GM21786 (cell line): ENCODE measurements around the gene RTEL1.
"Not testable (repeated sequence)": the region's sequence is repeated elsewhere in the genome, so short reads cannot be mapped to it uniquely, and the experiment has no call there.

ENCODE experiments used
- ATAC-seq: cut with Tn5 transposase; IDR thresholded peaks from one replicate; pipeline ENCODE4 v1.9.1; 2021; ENCODE audit not compliant: unreplicated experiment

RTEL1 gene

DNA sequence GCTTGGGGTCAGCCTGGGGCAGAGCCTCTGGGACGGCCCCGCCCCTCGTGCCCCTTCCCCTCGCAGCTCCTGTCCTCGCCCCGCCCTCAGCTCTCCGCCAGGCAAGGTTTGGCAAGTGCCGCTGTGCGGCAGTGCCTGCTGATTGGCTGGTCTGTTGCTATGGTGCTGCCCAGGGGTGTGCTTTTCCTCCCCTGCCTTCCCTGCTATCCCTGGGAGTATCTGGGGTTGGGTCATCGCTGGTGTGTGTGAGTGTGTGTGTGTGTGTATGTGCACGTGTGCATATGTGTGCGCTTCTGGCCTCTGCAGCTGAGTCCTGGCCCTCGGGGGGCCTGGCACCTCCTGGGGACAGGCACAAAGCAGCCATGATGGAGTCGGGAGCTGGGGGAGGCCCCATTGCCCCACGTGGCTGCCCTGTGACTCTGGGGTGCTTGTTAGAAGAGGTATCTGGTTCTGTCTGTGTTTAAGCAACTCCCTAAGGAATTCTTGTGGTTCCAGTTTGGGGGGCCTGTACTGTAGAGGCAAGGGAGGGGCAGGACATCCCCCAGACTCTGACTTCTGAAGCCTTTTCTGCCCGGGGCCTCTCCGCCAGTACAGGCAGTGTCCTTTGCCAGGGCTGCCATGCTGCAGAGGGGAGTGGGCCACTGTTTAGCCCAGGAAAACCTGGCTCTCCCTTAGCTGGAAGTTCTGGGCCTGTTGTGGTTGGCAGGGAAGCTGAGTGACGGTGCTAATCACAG lies 6.9 kb downstream of the RTEL1 start:
- no peak for ATAC-seq

DNA sequence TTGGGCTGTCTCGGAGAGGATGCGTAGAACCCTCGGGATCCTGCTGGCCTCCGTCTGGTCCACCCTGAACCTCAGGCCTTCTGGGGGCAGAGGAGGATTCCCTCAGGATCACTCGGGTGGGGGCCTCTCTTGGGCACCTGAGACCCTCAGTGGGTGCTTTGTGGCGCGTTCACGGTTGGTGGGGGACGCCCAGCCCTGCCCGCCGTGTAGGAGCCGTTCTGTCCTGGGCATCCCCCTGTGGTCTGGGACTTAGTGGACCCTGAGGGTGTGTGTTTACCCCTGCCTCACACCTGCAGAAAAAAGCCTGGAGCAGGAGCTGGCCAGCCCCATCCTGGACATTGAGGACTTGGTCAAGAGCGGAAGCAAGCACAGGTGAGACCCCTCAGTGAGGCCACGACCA lies 7.6 kb downstream of the RTEL1 start:
- ATAC-seq, result no peak

DNA sequence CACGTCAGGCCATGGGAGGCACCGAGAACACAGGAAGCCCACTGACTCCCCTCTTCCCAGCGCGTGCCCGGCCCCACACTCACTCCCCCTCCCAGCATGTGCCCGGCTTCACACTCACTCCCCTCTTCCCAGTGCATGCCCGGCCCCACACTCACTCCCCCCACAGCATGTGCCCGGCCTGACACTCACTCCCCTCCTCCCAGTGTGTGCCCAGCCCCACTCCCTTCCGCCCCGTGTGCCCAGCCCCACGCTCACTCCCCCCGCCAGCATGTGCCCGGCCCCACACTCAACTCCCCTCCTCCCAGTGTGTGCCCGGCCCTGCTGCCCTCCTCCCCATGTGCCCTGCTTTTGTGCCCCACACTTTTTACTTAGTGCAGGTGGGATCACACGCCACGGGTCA lies 9.7 kb downstream of the RTEL1 start:
- no peak for ATAC-seq

DNA sequence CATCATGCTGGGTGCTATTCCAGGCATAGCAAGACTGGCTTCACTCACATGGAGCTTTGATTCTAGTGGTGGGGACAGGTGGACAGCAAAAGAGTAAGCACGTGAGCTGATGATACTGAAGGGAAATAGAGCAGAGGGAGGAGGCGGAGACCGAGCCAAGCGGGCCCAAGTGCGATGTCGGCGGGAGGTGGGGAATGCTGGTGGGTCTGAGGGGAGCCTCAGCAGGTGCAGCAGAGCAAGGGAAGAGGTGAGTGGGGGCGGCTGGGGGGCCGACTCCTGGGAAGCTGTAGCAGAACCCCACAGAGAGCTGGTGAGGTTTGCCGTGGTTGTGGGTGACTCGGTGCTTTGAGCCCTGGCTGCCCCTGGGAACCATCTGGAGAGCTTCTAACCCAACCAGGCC lies 10.2 kb downstream of the RTEL1 start:
- no peak for ATAC-seq

DNA sequence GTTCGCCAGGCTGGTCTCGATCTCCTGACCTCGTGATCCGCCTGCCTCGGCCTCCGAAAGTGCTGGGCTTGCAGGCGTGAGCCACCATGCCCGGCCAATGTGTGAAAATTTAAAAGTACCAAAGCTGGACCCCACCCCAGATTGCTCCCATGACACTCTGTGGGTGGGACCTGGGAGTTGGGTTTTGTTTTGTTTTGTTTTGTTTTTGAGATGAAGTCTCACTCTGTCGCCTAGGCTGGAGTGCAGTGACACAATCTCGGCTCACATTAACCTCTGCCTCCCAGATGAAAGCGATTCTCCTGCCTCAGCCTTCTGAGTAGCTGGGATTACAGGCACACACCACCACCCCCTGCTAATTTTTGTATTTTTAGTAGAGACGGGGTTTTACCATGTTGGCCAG lies 13.6 kb downstream of the RTEL1 start:
- ATAC-seq, result not testable (repeated sequence)

DNA sequence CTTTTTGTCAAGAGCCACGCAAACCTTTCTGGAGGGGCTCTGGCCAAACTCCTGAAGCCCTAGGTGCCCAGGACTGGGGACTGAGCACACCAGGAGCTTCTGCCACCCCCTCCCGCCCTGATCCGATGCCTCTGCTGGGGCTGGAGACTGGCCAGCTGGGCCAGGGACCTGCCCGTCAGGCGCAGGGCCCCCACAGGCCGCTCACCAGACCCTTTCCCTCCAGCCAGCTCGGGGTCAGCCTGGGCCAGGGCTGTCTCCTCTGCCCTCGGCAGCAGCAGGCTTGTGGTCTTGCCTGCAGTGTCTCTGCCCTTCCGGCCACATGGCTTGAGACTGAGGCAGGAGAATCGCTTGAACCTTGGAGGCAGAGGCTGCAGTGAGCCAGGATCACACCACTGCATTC lies 14.6 kb downstream of the RTEL1 start:
- no peak for ATAC-seq

DNA sequence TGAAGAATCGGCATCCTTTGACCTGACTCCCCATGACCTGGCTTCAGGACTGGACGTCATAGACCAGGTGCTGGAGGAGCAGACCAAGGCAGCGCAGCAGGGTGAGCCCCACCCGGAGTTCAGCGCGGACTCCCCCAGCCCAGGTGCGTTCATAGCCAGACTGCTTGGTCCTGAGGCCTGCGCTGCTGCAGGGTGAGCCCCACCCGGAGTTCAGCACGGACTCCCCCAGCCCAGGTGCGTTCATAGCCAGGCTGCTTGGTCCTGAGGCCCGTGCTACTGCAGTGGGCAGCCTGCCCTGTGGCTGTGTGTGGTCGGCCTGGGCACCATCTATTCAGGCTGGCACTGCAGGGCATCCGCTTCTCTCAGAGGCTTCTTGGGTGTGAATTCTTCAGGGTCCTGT lies 15.8 kb downstream of the RTEL1 start:
- ATAC-seq, result no peak

DNA sequence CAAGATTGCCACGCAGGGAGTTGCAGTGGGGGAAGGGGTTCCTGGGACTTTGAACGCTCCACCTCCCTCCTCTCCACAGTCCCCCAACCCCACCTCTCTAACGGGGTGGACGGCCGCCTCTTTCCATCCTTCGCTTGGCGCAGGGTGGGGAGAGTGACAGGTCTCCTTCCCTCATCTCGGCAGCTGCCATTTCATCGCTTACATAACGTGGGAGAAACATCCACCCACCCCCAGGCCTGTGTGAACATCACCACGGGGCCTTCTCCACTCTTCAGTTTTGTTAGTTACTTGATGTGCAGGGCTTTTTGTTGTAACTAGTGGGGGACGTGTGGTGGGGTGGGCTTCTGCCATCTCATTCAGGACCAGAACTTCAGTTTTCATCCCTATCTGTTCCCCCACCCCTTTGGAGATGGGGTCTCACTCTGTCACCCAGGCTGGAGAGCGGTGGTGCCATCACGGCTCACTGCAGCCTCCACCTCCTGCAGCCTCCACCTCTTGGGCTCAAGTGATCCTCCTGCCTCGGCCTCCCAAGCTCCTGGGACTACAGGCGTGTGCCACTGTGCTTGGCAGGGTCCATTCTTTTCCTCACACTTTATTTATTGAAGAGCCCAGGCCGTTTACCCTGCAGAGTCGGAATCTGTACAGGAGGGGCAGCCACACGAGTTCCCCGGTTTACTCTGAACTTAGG lies 17.7 kb downstream of the RTEL1 start:
- ATAC-seq, result no peak

DNA sequence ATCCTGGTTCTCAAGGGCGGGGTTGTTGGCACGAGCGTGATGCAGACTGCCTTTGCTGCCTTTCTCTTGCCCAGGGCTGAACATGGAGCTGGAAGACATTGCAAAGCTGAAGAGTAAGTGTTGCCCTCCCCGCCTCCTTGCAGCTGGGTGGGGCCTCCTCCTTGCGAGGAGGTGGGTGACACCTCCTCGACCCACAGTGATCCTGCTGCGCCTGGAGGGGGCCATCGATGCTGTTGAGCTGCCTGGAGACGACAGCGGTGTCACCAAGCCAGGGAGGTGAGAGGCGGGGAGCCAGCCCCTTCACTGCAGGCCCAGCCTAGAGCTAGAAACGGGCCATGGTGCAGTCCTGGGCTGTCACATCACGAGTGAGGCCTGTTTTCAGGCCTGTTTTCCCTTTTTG lies 20.0 kb downstream of the RTEL1 start:
- ATAC-seq, result no peak

DNA sequence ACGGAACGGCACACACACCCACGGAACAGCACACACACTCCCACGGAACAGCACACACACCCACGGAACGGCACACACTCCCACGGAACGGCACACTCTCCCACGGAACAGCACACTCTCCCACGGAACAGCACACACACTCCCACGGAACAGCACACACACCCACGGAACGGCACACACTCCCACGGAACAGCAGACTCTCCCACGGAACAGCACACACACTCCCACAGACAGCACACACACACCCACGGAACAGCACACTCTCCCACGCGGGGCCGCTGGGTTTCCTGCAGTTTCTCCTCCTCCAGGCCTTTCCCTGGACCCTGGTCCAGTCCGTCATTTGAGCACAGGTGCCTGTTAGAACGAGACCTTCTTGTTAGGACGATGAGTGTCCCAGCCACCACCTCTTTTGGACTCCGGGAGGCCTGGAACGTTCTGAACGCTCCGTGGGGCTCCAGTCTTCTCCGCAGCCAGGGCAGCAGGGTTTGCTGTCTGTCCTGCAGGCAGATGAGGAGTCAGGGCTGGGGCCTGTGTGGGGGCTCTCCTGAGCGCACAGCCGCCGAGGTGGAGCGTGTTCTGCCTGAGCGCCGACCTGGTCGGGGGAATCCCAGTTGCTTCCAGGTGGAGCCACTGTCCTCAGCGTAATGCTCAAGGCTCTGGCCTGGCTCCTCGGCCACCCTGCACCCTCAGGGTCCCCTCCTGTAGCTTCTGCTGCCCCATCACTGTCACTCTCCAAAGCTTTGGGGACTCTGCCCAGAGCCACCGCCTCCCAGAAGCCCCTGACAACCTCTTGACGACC lies 20.8 kb downstream of the RTEL1 start:
- ATAC-seq, result no peak

DNA sequence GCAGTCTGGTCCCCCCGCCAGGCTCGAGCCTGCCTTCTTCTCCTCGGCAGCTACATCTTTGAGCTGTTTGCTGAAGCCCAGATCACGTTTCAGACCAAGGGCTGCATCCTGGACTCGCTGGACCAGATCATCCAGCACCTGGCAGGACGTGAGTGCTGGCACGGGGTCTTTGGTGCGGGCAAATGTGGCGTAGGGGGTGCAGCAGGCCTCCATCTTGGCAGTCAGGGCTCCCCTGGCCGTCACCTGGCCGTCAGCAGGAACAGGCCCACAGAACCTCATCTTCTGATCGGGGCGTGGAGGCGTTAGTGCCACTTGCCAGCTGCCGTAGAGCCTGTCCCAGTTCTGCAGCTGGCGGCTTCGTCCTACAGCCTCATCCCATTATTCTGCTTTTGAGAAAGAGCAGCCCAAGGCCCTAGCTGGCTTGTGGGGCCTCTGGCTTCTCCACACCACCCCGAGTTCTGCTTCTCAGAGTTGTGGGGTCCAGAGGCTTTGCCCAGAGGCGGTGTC lies 21.7 kb downstream of the RTEL1 start:
- ATAC-seq, result no peak

DNA sequence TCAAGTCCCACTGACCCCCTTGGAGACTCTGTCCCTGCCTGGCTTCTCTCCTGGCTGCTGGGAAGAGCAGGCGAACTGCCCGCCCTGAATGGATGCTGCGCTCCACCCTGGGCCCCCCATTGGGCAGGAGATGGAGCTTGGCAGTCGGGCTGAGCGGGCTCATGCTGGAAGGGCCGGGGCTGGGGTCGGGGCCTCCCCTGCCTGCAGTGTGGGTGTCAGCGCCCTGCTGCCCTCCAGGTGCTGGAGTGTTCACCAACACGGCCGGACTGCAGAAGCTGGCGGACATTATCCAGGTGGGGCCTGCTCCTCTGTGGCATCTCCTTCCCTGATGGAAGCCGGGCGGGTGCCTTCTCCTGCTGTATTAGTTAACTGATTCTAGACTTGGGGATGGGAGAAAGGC lies 22.3 kb downstream of the RTEL1 start:
- ATAC-seq, result no peak

DNA sequence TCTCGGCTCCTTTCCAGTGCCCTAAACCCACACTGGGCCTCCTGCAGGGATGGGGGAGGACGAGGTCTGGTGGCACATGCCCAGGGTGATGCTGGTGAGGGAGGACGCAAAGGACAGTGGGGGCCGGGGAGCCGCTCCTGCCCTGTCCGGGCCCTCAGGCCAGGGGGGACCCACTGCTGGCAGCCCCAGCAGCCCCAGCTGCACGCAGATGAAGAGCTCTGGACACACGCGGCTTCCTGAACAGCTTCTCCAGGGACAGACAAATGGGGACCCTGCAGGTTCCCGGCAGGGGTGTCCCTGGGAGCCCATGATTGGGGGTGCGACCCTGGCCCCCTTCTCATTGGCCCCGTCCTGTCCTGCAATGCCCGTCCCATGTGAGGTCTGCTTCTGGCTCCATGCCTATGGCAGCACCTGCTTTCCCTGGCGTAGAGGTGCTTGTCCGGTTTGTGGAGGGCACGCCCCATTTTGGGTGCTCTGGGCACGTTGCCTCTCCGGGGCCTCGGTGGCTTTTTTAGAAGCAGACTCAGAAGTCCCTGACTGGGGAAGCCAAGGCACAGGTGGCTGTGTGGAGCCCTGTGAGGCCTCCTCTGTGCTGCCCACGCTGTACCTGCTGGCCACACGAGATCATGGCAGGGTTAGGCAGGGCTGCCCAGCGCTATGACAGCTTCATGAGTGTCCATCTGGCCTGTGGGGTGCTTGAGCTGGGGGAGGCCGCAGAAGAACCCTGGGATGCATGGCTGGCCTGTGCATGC lies 22.9 kb downstream of the RTEL1 start:
- no peak for ATAC-seq

DNA sequence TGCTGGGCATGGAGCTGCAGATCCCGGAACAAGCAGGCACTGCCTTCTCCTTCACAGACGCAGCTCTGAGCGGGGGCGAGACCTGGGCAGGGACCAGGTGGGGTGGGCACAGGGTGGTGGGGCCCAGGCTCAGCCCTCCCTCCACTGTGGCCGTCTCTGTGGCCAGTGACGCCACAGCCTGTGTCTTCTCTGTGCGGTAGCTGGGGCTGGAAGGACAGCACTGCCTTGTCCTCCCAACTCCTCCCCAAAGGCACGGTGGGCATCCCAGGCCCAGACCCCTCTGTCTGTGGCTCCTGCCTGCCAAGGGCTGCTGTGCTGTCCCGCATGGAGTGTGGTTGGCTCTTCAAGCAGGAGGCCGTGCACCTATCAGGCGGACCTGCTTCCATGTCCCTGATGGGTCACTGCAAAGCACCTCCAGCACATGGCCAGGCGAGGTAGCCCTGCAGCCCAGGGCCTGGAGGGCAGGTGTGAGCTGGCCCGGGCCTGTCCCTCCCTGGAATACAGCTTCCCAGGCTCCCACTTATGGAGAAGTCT lies 23.6 kb downstream of the RTEL1 start:
- ATAC-seq, result no peak

DNA sequence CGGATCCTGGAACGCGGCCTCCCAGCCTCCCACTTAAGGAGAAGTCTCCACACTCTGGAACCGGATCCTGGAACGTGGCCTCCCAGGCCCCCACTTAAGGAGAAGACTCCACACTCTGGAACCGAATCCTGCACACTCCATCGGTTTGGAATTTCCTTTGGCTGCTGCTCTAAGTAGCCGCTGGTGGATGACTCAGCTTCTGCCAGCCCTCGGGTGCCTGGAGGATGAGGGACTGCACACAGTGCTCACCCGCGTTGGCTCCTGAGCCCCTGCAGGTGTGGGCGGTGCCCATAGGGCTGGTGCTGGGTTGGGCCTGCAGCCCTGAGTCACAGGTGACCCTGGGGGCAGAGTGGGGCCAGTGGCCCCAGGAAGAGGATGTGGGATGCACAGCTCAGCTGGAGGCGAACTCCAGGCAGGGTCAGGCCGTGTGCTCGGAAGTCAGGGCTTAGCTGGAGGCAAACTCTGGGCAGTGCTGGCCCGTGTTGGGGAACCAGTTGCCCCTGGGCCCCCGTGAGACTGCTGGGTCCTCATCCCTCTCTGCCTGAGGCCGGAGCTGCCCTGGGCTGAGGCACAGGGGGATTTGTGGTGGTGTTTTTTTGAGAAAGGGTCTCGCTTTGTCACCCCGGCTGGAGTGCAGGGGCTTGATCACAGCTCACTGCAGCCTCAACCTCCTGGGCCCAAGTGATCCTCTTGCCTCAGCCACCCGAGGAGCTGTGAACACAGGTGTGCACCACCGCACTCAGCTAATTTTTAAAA lies 24.4 kb downstream of the RTEL1 start:
- ATAC-seq, result no peak

DNA sequence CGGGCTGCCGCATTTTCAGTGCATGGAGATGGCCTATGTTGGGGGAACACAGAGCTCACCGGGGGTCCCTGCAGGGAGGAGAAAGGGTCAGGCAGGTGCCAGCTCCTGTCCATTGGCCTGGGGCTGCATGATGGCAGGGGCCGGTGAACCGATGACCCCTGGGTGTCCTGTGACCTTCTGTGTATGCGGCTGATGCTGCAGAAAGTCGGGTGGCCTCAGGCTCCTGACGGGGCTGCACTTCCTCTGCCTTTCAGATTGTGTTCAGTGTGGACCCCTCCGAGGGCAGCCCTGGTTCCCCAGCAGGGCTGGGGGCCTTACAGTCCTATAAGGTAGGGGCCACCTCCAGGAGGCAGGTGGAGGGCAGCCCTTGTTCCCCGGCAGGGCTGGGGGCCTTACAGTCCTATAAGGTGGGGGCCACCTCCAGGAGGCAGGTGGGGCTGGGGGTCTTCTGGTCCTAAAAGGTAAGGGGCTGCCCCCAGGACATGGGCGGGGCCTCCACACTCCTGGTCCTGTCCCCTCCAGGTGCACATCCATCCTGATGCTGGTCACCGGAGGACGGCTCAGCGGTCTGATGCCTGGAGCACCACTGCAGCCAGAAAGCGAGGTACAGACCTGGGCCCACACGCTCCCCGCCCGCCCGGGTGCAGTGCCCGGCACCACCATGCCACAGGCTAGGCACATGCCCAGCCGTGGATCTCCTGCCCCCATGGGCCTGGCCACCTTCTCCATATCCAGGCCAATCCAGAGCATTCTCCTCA lies 27.3 kb downstream of the RTEL1 start:
- ATAC-seq, result no peak

DNA sequence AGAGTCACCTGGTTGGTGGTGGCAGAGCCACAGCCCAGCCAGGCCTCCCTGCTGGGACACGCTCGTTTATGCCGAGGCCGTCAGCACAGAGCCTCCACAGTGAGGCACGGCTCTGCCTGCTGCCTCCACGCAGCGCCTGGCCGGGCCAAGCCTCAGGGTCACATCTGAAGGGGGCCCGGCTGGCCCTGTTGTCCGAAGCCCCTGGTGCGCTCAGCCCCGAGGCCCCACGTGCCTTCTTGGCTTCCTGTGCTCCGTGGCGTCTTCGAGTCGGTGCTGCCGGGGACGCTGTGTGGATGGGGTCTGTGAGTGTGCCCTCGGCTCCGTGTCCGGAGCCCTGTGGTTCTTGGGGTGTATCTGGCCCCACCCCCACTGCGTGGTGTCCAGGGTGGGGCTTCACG lies 28.0 kb downstream of the RTEL1 start:
- no peak for ATAC-seq

DNA sequence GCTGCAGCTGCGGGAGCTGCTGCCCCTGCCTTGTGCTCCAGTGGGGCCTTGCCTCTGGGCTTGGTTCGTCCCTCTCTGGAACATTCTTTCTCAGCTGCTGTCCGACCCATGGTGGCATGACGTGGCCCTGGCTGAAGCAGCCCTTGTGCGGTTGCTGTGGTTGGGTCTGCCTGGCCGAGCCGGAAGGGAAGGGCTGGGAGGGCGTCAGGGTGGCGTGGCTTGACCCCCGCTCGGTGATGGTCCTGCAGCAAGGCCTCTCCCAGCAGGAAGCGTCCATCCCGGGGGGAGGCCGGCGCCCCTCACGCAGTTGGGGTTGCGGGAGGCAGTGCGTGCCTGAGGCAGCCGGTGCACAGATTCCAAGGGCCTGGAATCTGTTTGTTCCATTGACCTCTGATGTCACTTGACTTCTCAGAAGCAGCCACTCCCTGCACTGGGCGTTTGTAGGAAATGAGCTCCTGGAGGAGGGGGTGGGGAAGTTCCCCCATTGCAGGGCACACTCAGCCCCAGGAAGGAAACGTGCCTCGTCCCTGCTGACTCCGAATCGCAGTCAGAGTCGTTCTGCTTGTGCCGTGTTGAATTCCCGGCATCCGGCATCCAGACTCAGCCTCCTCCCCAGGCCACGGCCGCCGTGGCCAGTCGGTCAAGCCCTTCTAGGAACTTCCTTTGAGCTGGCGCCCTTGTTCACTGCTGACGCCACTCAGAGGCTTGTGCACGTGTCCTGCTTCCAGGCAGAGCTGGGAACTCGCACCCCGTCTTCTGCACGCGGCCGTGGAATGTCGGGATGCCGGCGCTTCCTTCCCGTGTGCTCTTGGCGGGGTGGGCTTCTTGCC lies 28.6 kb downstream of the RTEL1 start:
- no peak for ATAC-seq
